Ascending aorta (tissue), 2 donors: ENCODE data around the gene SKIDA1. TPM values are rescaled to one million over a fixed set of nuclear protein-coding genes. Genes with fewer than 3 reads are reported as not detected.

Experiments
- DNase-seq, 2 donors: peaks; one replicate each; pipeline ENCODE4 v3.0.0-alpha.2; 2019; ENCODE audit warnings: low spot score in 2 of 2
- H3K27ac ChIP-seq, 2 donors: fragments of 200-600 bp; sonication (generic); one replicate each; pipeline ENCODE4 v1.5.1; 2016 to 2017; ENCODE audit warnings: mild to moderate bottlenecking in 1 of 2
- H3K27me3 ChIP-seq: fragments of 200-600 bp; sonication (generic); one replicate; pipeline ENCODE4 v1.5.1; 2017
- H3K36me3 ChIP-seq, 2 donors: fragments of 200-600 bp; sonication (generic); one replicate each; pipeline ENCODE4 v1.5.1; 2016
- H3K4me1 ChIP-seq, 2 donors: fragments of 200-600 bp; sonication (generic); one replicate each; pipeline ENCODE4 v1.5.1; 2016 to 2017; ENCODE audit warnings: mild to moderate bottlenecking in 1 of 2
- H3K4me3 ChIP-seq, 2 donors: fragments of 200-600 bp; sonication (generic); one replicate each; pipeline ENCODE4 v1.5.1; 2016 to 2017; ENCODE audit warnings: mild to moderate bottlenecking in 1 of 2
- H3K9me3 ChIP-seq, 2 donors: fragments of 200-600 bp; sonication (generic); one replicate each; pipeline ENCODE4 v1.5.1; 2016
- intact Hi-C: fragments of 100-400 bp; cut with DNase I; formaldehyde crosslinking; loops from one replicate; pipeline ENCODE4 v1.15.1; 2023
- total RNA-seq: library from RNA; depleted of rRNA; stranded (reverse); fragments of >200 nt; gene quantifications from one replicate; pipeline ENCODE4 v1.1.0, GENCODE V29; 2016
- TF ChIP-seq, protein P1 (sequence below), 3 experiments: fragments of 200-600 bp in 2 of 3; fragments of 450-650 bp in 1 of 3; sonication (generic) in 2 of 3; IDR thresholded peaks; one replicate each; pipeline ENCODE4 v1.5.1; 2016 to 2019; ENCODE audit warnings: antibody characterized with exemption in 3 of 3, mild to moderate bottlenecking in 1 of 3, moderate library complexity in 1 of 3

Gene SKIDA1
- total RNA-seq, 1 donor from 2014 or later: not detected

DNA sequence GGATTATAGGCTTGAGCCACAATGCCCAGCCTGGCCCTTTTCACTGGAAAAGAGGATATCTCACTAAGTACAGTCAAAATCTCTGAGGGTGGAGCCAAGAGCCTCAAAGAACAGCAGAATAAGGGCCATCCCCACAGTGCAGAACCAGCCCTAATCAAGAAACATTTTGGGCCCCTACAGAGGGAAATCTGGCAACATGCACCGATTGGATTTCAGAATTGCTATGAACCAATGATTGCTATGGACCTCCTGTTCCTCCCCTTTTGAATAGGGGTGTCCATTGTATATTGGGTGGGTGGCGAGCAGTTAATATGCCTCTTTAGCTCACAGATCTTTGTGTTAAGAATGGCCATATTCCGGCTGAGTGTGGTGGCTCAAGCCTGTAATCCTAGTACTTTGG is 42.7 kb downstream of the SKIDA1 start:
- DNase-seq: no peak
- H3K27ac ChIP-seq: no peak overlapping the region
- H3K27me3 ChIP-seq: no peaks in the 10 kb centered on the region
- intact Hi-C loops: no loop called here
- H3K36me3 ChIP-seq: no peaks in the 10 kb centered on the region
- no peaks in the 10 kb centered on the region for H3K4me1 ChIP-seq
- TF ChIP-seq, protein P1, sequence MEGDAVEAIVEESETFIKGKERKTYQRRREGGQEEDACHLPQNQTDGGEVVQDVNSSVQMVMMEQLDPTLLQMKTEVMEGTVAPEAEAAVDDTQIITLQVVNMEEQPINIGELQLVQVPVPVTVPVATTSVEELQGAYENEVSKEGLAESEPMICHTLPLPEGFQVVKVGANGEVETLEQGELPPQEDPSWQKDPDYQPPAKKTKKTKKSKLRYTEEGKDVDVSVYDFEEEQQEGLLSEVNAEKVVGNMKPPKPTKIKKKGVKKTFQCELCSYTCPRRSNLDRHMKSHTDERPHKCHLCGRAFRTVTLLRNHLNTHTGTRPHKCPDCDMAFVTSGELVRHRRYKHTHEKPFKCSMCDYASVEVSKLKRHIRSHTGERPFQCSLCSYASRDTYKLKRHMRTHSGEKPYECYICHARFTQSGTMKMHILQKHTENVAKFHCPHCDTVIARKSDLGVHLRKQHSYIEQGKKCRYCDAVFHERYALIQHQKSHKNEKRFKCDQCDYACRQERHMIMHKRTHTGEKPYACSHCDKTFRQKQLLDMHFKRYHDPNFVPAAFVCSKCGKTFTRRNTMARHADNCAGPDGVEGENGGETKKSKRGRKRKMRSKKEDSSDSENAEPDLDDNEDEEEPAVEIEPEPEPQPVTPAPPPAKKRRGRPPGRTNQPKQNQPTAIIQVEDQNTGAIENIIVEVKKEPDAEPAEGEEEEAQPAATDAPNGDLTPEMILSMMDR (IDR thresholded peaks at IDR 0.05): no peak
- H3K9me3 ChIP-seq: no peaks in the 10 kb centered on the region
- H3K4me3 ChIP-seq: no peak overlapping the region

DNA sequence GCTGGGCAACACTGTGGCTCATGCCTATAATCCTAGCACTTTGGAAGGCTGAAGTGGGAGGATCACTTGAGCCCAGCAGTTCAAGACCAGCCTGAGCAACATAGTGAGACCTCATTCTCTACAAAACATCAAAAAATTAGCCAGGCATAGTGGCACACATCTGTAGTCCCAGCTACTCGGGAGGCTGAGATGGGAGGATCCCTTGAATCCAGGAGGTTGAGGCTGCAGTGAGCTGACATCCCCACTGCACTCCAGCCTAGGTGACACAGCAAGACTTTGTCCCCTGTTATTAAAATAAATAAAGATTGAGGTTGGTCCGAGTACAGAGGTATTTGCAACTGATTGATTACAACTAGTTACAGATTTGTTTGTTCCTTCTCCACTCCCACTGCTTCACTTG is 44.1 kb downstream of the SKIDA1 start:
- H3K27ac ChIP-seq: no peak overlapping the region
- no peaks in the 10 kb centered on the region for H3K36me3 ChIP-seq
- no peak overlapping the region for H3K4me3 ChIP-seq
- intact Hi-C loops: no loop called here
- TF ChIP-seq, protein P1 (IDR thresholded peaks at IDR 0.05): no peak
- H3K27me3 ChIP-seq: no peaks in the 10 kb centered on the region
- H3K9me3 ChIP-seq: no peaks in the 10 kb centered on the region
- DNase-seq: peak in 1 of 2 donors; percentile 15
- no peaks in the 10 kb centered on the region for H3K4me1 ChIP-seq

DNA sequence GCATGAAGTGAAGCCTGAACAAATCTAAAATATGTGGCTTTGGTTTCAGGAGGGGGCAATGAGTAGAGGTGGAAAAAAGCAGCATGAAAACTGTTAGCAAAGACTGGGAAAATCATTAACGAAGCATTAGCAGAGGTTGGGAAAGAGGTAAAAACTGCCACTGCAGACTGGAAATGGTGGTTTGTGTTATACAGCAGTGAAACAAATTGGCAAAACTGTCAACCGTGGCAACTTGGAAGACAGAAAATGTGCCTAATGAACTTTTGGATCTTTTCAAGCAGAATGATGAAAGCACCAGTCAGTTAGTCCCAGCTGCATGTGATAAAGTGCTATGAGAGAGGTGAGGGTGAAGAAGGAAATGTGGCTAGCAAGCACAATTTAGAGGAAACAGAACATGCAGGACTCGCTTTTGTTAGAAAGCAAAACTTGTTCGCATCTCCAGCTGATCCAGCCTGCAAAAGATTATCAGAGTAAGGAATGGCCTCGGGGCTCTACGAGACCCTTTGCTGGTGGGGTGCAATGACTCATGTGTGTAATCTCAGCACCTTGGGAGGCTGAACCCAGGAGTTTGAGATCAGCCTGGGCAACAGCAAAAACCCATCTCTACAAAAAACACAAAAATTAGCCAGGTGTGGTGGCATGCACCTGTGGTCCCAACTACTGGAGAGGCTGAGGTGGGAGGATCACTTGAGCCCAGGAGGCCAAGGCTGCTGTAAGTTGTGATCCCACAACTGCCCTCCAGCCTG is 45.7 kb downstream of the SKIDA1 start:
- TF ChIP-seq, protein P1 (IDR thresholded peaks at IDR 0.05): no peak
- intact Hi-C loops: no loop called here
- Histone ChIP-seq H3K9me3 (no peaks in the 10 kb centered on the region), H3K27me3 (no peaks in the 10 kb centered on the region), H3K27ac (no peak overlapping the region), H3K4me3 (no peak overlapping the region), H3K36me3 (no peaks in the 10 kb centered on the region), H3K4me1 (no peaks in the 10 kb centered on the region)
- no peak for DNase-seq

DNA sequence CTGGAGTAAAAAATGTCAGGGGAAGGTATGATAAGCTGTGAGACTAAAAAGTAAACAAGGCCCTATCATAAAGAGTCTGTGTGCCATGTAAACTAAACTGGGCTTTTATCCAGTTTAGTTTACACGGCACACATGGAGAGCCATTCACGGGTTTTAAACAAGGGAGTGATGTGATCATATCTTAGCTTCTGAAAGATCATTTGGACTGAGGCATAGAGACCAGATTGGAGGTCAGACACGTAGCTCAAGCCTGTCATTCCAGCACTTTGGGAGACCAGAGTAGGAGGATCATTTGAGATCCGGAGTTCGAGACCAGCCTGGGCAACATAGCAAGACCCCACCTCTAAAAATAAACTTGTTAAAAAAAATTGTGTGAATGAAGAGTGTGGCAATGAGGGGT is 50.1 kb downstream of the SKIDA1 start:
- peak in 1 of 2 donors; percentile 13 for DNase-seq
- Histone ChIP-seq H3K27me3 (no peaks in the 10 kb centered on the region), H3K4me3 (no peak overlapping the region), H3K4me1 (no peaks in the 10 kb centered on the region), H3K36me3 (no peaks in the 10 kb centered on the region), H3K27ac (no peak overlapping the region), H3K9me3 (no peaks in the 10 kb centered on the region)
- intact Hi-C loops: no loop called here
- TF ChIP-seq, protein P1 (IDR thresholded peaks at IDR 0.05): no peak

DNA sequence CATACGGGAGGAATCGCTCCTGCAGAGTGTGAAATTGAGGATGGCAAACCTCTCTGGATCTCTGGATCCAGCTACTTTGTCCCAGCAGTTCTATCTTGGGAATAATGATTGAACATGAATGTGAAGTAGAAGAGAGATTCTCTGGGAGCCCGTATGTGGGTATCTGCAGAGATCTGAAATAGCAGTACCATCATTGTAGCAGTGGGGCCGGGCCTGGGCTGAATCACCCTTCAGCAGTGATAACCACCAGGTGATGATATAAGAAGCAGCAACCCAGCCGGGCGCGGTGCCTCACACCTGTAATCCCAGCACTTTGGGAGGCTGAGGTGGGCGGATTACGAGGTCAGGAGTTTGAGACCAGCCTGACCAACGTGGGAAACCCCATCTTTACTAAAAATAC is 51.9 kb downstream of the SKIDA1 start:
- DNase-seq: peak in 1 of 2 donors; percentile 45
- intact Hi-C loops: no loop called here
- Histone ChIP-seq H3K27ac (no peak overlapping the region), H3K4me1 (no peaks in the 10 kb centered on the region), H3K27me3 (no peaks in the 10 kb centered on the region), H3K36me3 (no peaks in the 10 kb centered on the region), H3K9me3 (no peaks in the 10 kb centered on the region), H3K4me3 (no peak overlapping the region)
- TF ChIP-seq, protein P1 (IDR thresholded peaks at IDR 0.05): no peak
